Astrocyte (in vitro differentiated cells and primary cell): Measurements from ENCODE around the gene ROGDI.

ENCODE experiments used
- CTCF ChIP-seq: IDR thresholded peaks from 2 replicates; pipeline ENCODE4 v1.5.1; 2011; ENCODE audit warnings: low read depth, mild to moderate bottlenecking, inconsistent platforms, low read length, moderate library complexity; ENCODE audit not compliant: insufficient read depth
- EZH2 ChIP-seq: IDR thresholded peaks from 2 replicates; pipeline ENCODE4 v1.6.1; 2012; ENCODE audit warnings: mild to moderate bottlenecking, low read length, inconsistent platforms; ENCODE audit not compliant: insufficient read depth

GRCh38 chr16:4806280-4806679 is 3.8 kb upstream of the ROGDI start:
- no peak for TF ChIP-seq CTCF
- no peak for TF ChIP-seq EZH2
